Neural progenitor cell (in vitro differentiated cells): ENCODE results near the gene TRIM66.
"Not testable (repeated sequence)": the region's sequence is repeated elsewhere in the genome, so short reads cannot be mapped to it uniquely, and the experiment has no call there.

Source experiments
- EZH2 ChIP-seq: fragments of 200-600 bp; sonication (generic); IDR thresholded peaks from 2 replicates; pipeline ENCODE4 v1.6.1; 2017; ENCODE audit warnings: antibody characterized with exemption, mild to moderate bottlenecking, moderate library complexity
- EZH2phosphoT487 ChIP-seq: fragments of 200-600 bp; sonication (generic); IDR thresholded peaks from 2 replicates; pipeline ENCODE4 v1.6.1; 2017; ENCODE audit warnings: antibody characterized with exemption
- TF ChIP-seq, protein P1 (sequence below): fragments of 200-600 bp; sonication (generic); IDR thresholded peaks from 2 replicates; pipeline ENCODE4 v1.5.1; 2017; ENCODE audit warnings: antibody characterized with exemption, mild to moderate bottlenecking

DNA sequence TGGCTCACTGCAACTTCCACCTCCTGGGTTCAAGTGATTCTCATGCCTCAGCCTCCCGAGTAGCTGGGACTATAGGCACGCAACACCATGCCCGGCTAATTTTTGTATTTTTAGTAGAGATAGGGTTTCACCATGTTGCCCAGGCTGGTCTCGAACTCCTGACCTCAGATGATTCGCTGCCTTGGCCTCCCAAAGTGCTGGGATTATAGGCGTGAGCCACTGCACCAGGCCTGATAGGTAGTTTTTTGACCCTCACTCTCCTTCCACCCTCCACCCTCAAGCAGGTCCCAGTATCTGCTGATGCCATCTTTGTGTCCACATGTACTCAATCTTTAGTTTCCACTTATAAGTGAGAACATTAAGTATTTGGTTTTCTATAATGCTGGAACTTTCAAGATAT, 12.4 kb downstream of the TRIM66 start:
- TF ChIP-seq, protein P1, sequence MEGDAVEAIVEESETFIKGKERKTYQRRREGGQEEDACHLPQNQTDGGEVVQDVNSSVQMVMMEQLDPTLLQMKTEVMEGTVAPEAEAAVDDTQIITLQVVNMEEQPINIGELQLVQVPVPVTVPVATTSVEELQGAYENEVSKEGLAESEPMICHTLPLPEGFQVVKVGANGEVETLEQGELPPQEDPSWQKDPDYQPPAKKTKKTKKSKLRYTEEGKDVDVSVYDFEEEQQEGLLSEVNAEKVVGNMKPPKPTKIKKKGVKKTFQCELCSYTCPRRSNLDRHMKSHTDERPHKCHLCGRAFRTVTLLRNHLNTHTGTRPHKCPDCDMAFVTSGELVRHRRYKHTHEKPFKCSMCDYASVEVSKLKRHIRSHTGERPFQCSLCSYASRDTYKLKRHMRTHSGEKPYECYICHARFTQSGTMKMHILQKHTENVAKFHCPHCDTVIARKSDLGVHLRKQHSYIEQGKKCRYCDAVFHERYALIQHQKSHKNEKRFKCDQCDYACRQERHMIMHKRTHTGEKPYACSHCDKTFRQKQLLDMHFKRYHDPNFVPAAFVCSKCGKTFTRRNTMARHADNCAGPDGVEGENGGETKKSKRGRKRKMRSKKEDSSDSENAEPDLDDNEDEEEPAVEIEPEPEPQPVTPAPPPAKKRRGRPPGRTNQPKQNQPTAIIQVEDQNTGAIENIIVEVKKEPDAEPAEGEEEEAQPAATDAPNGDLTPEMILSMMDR = not testable (repeated sequence)
- TF ChIP-seq EZH2, EZH2phosphoT487: not testable (repeated sequence)
